ENCODE results near the gene EIF4A3. TPM values are rescaled to one million over a fixed set of nuclear protein-coding genes. Genes with fewer than 3 reads are reported as not detected.

Gene EIF4A3
- total RNA-seq, 2 donors from 2014 or later = 16.8 to 40.7 TPM

GRCh38 chr17:80191865-80192661 is 45.1 kb upstream of the EIF4A3 start:
- peak; percentile 46 for ATAC-seq
- Histone ChIP-seq H3K4me3 (no peak overlapping the region), H3K4me1 (peaks cover 22% of the 10 kb centered on the region), H3K36me3 (replicated peaks in 1 of 2; ENCODE audit: insufficient read depth in 1 of 2, low read depth in 2 of 2) (no peaks in the 10 kb centered on the region), H3K27me3 (no peaks in the 10 kb centered on the region), H3K9me3 (no peaks in the 10 kb centered on the region), H3K27ac (peak overlapping the region in 2 of 4 donors; percentile 26 to 61)
- WGBS, 2 donors = 40 to 44% methylated on average over 20 to 29 of the region's 29 CpGs
- DNase-seq = peak in 3 of 4 donors; percentile 28 to 46 (median 37)
- TF ChIP-seq CTCF (IDR thresholded peaks at IDR 0.05) (no peak), POLR2A (IDR thresholded peaks at IDR 0.05) (no peak)
- intact Hi-C loops (cut with DNase I) = no loop called here

GRCh38 chr17:80191192-80191591 is 44.3 kb upstream of the EIF4A3 start:
- TF ChIP-seq POLR2A (IDR thresholded peaks at IDR 0.05) (no peak), CTCF (IDR thresholded peaks at IDR 0.05) (no peak)
- H3K9me3 ChIP-seq = no peaks in the 10 kb centered on the region
- no peak for ATAC-seq
- no peak for DNase-seq
- H3K36me3 ChIP-seq (replicated peaks in 1 of 2; ENCODE audit: insufficient read depth in 1 of 2, low read depth in 2 of 2) = no peaks in the 10 kb centered on the region
- intact Hi-C loops (cut with DNase I) = no loop called here
- H3K27me3 ChIP-seq = no peaks in the 10 kb centered on the region
- WGBS, 2 donors = 79 to 90% methylated on average over 18 to 20 of the region's 20 CpGs
- no peak overlapping the region for H3K27ac ChIP-seq
- peaks cover 26% of the 10 kb centered on the region for H3K4me1 ChIP-seq
- H3K4me3 ChIP-seq = no peak overlapping the region

- Histone ChIP-seq H3K9me3 (no peaks in the 10 kb centered on the region), H3K36me3 (replicated peaks in 1 of 2; ENCODE audit: insufficient read depth in 1 of 2, low read depth in 2 of 2) (no peaks in the 10 kb centered on the region), H3K4me3 (no peak overlapping the region), H3K27ac (no peak overlapping the region), H3K27me3 (no peaks in the 10 kb centered on the region), H3K4me1 (peaks cover 24% of the 10 kb centered on the region)
- intact Hi-C loops (cut with DNase I) = no loop called here
- TF ChIP-seq POLR2A (IDR thresholded peaks at IDR 0.05) (no peak), CTCF (IDR thresholded peaks at IDR 0.05) (no peak)
- WGBS, 2 donors = 80 to 88% methylated on average over 4 to 10 of the region's 10 CpGs
- ATAC-seq = no peak
- DNase-seq = no peak
These were observed 43.8 kb upstream of the EIF4A3 start for GRCh38 chr17:80190716-80191115.

GRCh38 chr17:80189611-80190010 is 42.7 kb upstream of the EIF4A3 start:
- WGBS, 2 donors = 82 to 84% methylated on average over 12 to 21 of the region's 23 CpGs
- no peaks in the 10 kb centered on the region for H3K9me3 ChIP-seq
- no peak overlapping the region for H3K27ac ChIP-seq
- ATAC-seq = no peak
- TF ChIP-seq POLR2A (IDR thresholded peaks at IDR 0.05) = no peak
- TF ChIP-seq CTCF (IDR thresholded peaks at IDR 0.05) = no peak
- H3K36me3 ChIP-seq (replicated peaks in 1 of 2; ENCODE audit: insufficient read depth in 1 of 2, low read depth in 2 of 2) = no peaks in the 10 kb centered on the region
- intact Hi-C loops (cut with DNase I) = no loop called here
- no peaks in the 10 kb centered on the region for H3K27me3 ChIP-seq
- peaks cover 21% of the 10 kb centered on the region for H3K4me1 ChIP-seq
- H3K4me3 ChIP-seq = no peak overlapping the region
- DNase-seq = no peak

- H3K36me3 ChIP-seq (replicated peaks in 1 of 2; ENCODE audit: insufficient read depth in 1 of 2, low read depth in 2 of 2) = no peaks in the 10 kb centered on the region
- H3K27me3 ChIP-seq = no peaks in the 10 kb centered on the region
- DNase-seq (peak; percentile 56 to 79 (median 71)), ATAC-seq (peak; percentile 74)
- H3K27ac ChIP-seq = peak overlapping the region in 2 of 4 donors; percentile 31 to 55
- peaks cover 19% of the 10 kb centered on the region for H3K4me1 ChIP-seq
- 29 to 32% methylated on average over 9 to 18 of the region's 18 CpGs for WGBS, 2 donors
- no peak overlapping the region for H3K4me3 ChIP-seq
- H3K9me3 ChIP-seq = no peaks in the 10 kb centered on the region
- TF ChIP-seq POLR2A (IDR thresholded peaks at IDR 0.05) (no peak), CTCF (IDR thresholded peaks at IDR 0.05) (no peak)
- intact Hi-C loops (cut with DNase I) = no loop called here
These were observed 40.6 kb upstream of the EIF4A3 start for GRCh38 chr17:80187515-80187941.

All from body of pancreas (tissue), 4 donors.